HCT116 (cell line): Measurements from ENCODE around the gene SUGCT. TPM values are rescaled to one million over a fixed set of nuclear protein-coding genes. Genes with fewer than 3 reads are reported as not detected.

ENCODE experiments used
- ATAC-seq: fragments of 200-7000 bp; cut with Tn5 transposase; 2 replicates; pipeline ENCODE4 v1.9.1; 2020; ENCODE audit warnings: mild to moderate bottlenecking, moderate library complexity
- BruUV-seq: library from RNA; stranded (reverse); fragments of 400-500 nt; replicated peaks from 2 replicates; lab custom pipeline; 2021; lab: Mats Ljungman, UMichigan
- CTCF ChIA-PET: fragments of 300-600 bp; sonication (Branson Sonifier 250); formaldehyde crosslinking; loops from one replicate; lab custom pipeline; 2021; ENCODE audit warnings: antibody characterized with exemption; lab: Charles Lee
- POLR2A ChIA-PET: fragments of 300-600, 350-600 bp; sonication (Branson Sonifier 250); formaldehyde crosslinking; loops from one replicate; lab custom pipeline; 2021; ENCODE audit warnings: antibody characterized with exemption; lab: Charles Lee
- RAD21 ChIA-PET, 2 experiments: fragments of 300-600 bp; sonication (Branson Sonifier 250); formaldehyde crosslinking; loops; one replicate each; lab custom pipeline; 2023; ENCODE audit warnings: low total read pairs in 2 of 2; ENCODE audit not compliant: uncharacterized antibody in 2 of 2, unreplicated experiment in 2 of 2, low non-redundant PET in 1 of 2; lab: Charles Lee
- DNase-seq: peaks from one replicate; pipeline ENCODE4 v3.0.0-alpha.2; 2010; ENCODE audit warnings: low read depth, low spot score
- H2AFZ ChIP-seq: fragments of 200-600 bp; shearing (Covaris generic), sonication (generic); 2 replicates; pipeline ENCODE4 v1.6.1; 2017; ENCODE audit warnings: low read depth, mixed run types, mixed read lengths, antibody characterized with exemption, low read length; ENCODE audit not compliant: poor library complexity, severe bottlenecking
- H3K27ac ChIP-seq: 2 replicates; pipeline ENCODE4 v1.5.1; 2012; ENCODE audit warnings: low read depth, low read length
- H3K27me3 ChIP-seq: fragments of 200-600 bp; sonication (generic); 2 replicates; pipeline ENCODE4 v1.6.1; 2016; ENCODE audit warnings: mixed run types, low read length, mixed read lengths; ENCODE audit not compliant: insufficient read depth
- H3K36me3 ChIP-seq, 2 experiments: fragments of 200-500 bp in 1 of 2; fragments of 200-600 bp in 1 of 2; sonication (Bioruptor generic) in 1 of 2; sonication (generic) in 1 of 2; 2 replicates each; pipeline versions ENCODE4 v1.5.1 to v1.6.1; 2014 to 2016; ENCODE audit warnings: low read length in 2 of 2, inconsistent platforms in 1 of 2, mixed read lengths in 1 of 2, mixed run types in 1 of 2; ENCODE audit not compliant: insufficient read depth in 2 of 2, control insufficient read depth in 1 of 2
- H3K4me1 ChIP-seq, 2 experiments: fragments of 200-600 bp in 1 of 2; sonication (generic) in 1 of 2; 2 replicates each; pipeline versions ENCODE4 v1.5.1 to v1.6.1; 2012 to 2017; ENCODE audit warnings: low read length in 2 of 2, inconsistent platforms in 1 of 2, mild to moderate bottlenecking in 1 of 2, mixed read lengths in 1 of 2, mixed run types in 1 of 2, moderate library complexity in 1 of 2; ENCODE audit not compliant: insufficient read depth in 2 of 2, control insufficient read depth in 1 of 2
- H3K4me2 ChIP-seq: fragments of 200-600 bp; sonication (generic); 2 replicates; pipeline ENCODE4 v1.6.1; 2017; ENCODE audit warnings: mixed run types, low read length, mixed read lengths
- H3K4me3 ChIP-seq, 2 experiments: fragments of 200-600 bp in 1 of 2; sonication (generic) in 1 of 2; replicated peaks in 1 of 2; 2 replicates each; pipeline ENCODE4 v1.5.1; 2011 to 2016; ENCODE audit warnings: low read length in 2 of 2, control low read depth in 1 of 2, low read depth in 1 of 2, mild to moderate bottlenecking in 1 of 2, mixed read lengths in 1 of 2, mixed run types in 1 of 2
- H3K79me2 ChIP-seq: fragments of 200-600 bp; sonication (generic); 2 replicates; pipeline ENCODE4 v1.6.1; 2017; ENCODE audit warnings: mild to moderate bottlenecking, mixed run types, low read length, moderate library complexity, mixed read lengths; ENCODE audit not compliant: insufficient read depth
- H3K9ac ChIP-seq: fragments of 200-600 bp; sonication (generic); 2 replicates; pipeline ENCODE4 v1.6.1; 2016; ENCODE audit warnings: low read length, mixed read lengths
- H3K9me2 ChIP-seq: fragments of 200-600 bp; sonication (generic), shearing (Covaris generic); 2 replicates; pipeline ENCODE4 v1.6.1; 2017; ENCODE audit warnings: mixed run types, mild to moderate bottlenecking, moderate library complexity; ENCODE audit not compliant: insufficient read depth
- H3K9me3 ChIP-seq, 2 experiments: fragments of 200-500 bp in 1 of 2; fragments of 200-600 bp in 1 of 2; sonication (Bioruptor generic) in 1 of 2; sonication (generic) in 1 of 2; 2 replicates each; pipeline ENCODE4 v1.6.1; 2014 to 2017; ENCODE audit warnings: low read length in 2 of 2, mixed read lengths in 2 of 2, inconsistent platforms in 1 of 2, low read depth in 1 of 2, mild to moderate bottlenecking in 1 of 2, mixed run types in 1 of 2, moderate library complexity in 1 of 2; ENCODE audit not compliant: control insufficient read depth in 1 of 2, insufficient read depth in 1 of 2
- H4K20me1 ChIP-seq: fragments of 200-600 bp; sonication (generic), shearing (Covaris generic); 2 replicates; pipeline ENCODE4 v1.6.1; 2017; ENCODE audit warnings: mixed run types, mild to moderate bottlenecking, moderate library complexity; ENCODE audit not compliant: insufficient read depth
- ATF3 ChIP-seq: IDR thresholded peaks from 2 replicates; pipeline ENCODE4 v1.6.1; 2012
- CBX3 ChIP-seq: IDR thresholded peaks from 2 replicates; pipeline ENCODE4 v1.6.1; 2012; ENCODE audit warnings: low read depth
- CEBPB ChIP-seq: IDR thresholded peaks from 2 replicates; pipeline ENCODE4 v1.6.1; 2012; ENCODE audit warnings: low read depth
- CTCF ChIP-seq, 3 experiments: fragments of 200-600 bp in 1 of 3; sonication (generic) in 1 of 3; IDR thresholded peaks in 2 of 3; conservative IDR thresholded peaks in 1 of 3; 2 replicates each; pipeline ENCODE4 v1.5.1; 2012 to 2017; ENCODE audit warnings: low read depth in 2 of 3, low read length in 2 of 3, antibody characterized with exemption in 1 of 3, borderline replicate concordance in 1 of 3, control low read depth in 1 of 3, mild to moderate bottlenecking in 1 of 3, mixed read lengths in 1 of 3, mixed run types in 1 of 3, moderate library complexity in 1 of 3; ENCODE audit not compliant: insufficient read depth in 1 of 3
- EGR1 ChIP-seq: IDR thresholded peaks from 2 replicates; pipeline ENCODE4 v1.6.1; 2012; ENCODE audit warnings: low read depth
- ELF1 ChIP-seq: IDR thresholded peaks from 2 replicates; pipeline ENCODE4 v1.6.1; 2012; ENCODE audit warnings: low read depth, borderline replicate concordance
- EZH2phosphoT487 ChIP-seq: fragments of 200-600 bp; IDR thresholded peaks from 2 replicates; pipeline ENCODE4 v1.6.1; 2018; ENCODE audit warnings: antibody characterized with exemption, borderline replicate concordance
- JUND ChIP-seq: IDR thresholded peaks from 2 replicates; pipeline ENCODE4 v1.6.1; 2012
- MAX ChIP-seq: IDR thresholded peaks from 2 replicates; pipeline ENCODE4 v1.6.1; 2012
- POLR2A ChIP-seq: IDR thresholded peaks from 2 replicates; pipeline ENCODE4 v1.7.0; 2011; ENCODE audit warnings: borderline replicate concordance; ENCODE audit not compliant: insufficient read depth, insufficient read length; ENCODE audit errors: extremely low read depth
- POLR2AphosphoS5 ChIP-seq: IDR thresholded peaks from 2 replicates; pipeline ENCODE4 v1.6.1; 2011; ENCODE audit warnings: mild to moderate bottlenecking, low read depth, low read length, moderate library complexity
- RAD21 ChIP-seq: IDR thresholded peaks from 2 replicates; pipeline ENCODE4 v1.6.1; 2012; ENCODE audit warnings: low read depth, mild to moderate bottlenecking
- REST ChIP-seq: IDR thresholded peaks from 2 replicates; pipeline ENCODE4 v1.6.1; 2012; ENCODE audit warnings: low read depth
- SP1 ChIP-seq: IDR thresholded peaks from 2 replicates; pipeline ENCODE4 v1.6.1; 2012; ENCODE audit warnings: low read depth
- SRF ChIP-seq: IDR thresholded peaks from 2 replicates; pipeline ENCODE4 v1.6.1; 2012; ENCODE audit warnings: low read depth
- YY1 ChIP-seq: IDR thresholded peaks from 2 replicates; pipeline ENCODE4 v1.6.1; 2011; ENCODE audit warnings: low read length, low read depth, moderate library complexity, mild to moderate bottlenecking; ENCODE audit not compliant: insufficient replicate concordance; ENCODE audit errors: extremely low read depth
- ZBTB33 ChIP-seq: IDR thresholded peaks from 2 replicates; pipeline ENCODE4 v1.6.1; 2011; ENCODE audit warnings: mild to moderate bottlenecking, low read length, moderate library complexity; ENCODE audit not compliant: insufficient replicate concordance; ENCODE audit errors: extremely low read depth
- ZFX ChIP-seq: fragments of 450-650 bp; IDR thresholded peaks from 2 replicates; pipeline ENCODE4 v1.6.1; 2017
- intact Hi-C: fragments of 100-400 bp; cut with micrococcal nuclease; formaldehyde crosslinking; loops from 2 replicates; pipeline ENCODE4 v1.10.0; 2022
- total RNA-seq: library from RNA; stranded (reverse); gene quantifications from one replicate; pipeline ENCODE4 v1.2.1, GENCODE V29; 2021; ENCODE audit not compliant: unreplicated experiment

SUGCT gene
- total RNA-seq, 1 experiment from 2014 or later: 4.4 TPM

GRCh38 chr7:40418983-40419382, 284.2 kb downstream of the SUGCT start:
- no peak overlapping the region for H2AFZ ChIP-seq
- TF ChIP-seq REST (no peak), POLR2AphosphoS5 (no peak), CEBPB (no peak), ZBTB33 (no peak), EZH2phosphoT487 (no peak), JUND (no peak), CTCF (IDR thresholded peaks at IDR 0.05 in 2 of 3, conservative IDR thresholded peaks at IDR 0.05 in 1 of 3; ENCODE audit: borderline replicate concordance in 1 of 3, insufficient read depth in 1 of 3, low read depth in 2 of 3, low read length in 2 of 3) (no peak), SRF (no peak), MAX (no peak), EGR1 (no peak), CBX3 (no peak), ZFX (no peak), ELF1 (no peak), YY1 (no peak), ATF3 (no peak), SP1 (no peak), RAD21 (no peak), POLR2A (no peak)
- RAD21 ChIA-PET: no interaction called here
- no peaks in the 10 kb centered on the region; the same call in 1 of the 2 replicates for H4K20me1 ChIP-seq
- POLR2A ChIA-PET: no interaction called here
- intact Hi-C loops: no loop called here
- no peaks in the 10 kb centered on the region for H3K36me3 ChIP-seq
- CTCF ChIA-PET: no interaction called here
- no peak overlapping the region for H3K4me3 ChIP-seq
- H3K4me2 ChIP-seq: no peak overlapping the region
- H3K27ac ChIP-seq: no peak overlapping the region
- ATAC-seq (no peak), DNase-seq (no peak)
- no peak overlapping the region for H3K9ac ChIP-seq
- no peaks in the 10 kb centered on the region for H3K79me2 ChIP-seq
- H3K9me3 ChIP-seq: no peaks in the 10 kb centered on the region
- no peaks in the 10 kb centered on the region for H3K27me3 ChIP-seq
- H3K9me2 ChIP-seq: no peaks in the 10 kb centered on the region
- no peaks in the 10 kb centered on the region for H3K4me1 ChIP-seq
- BruUV-seq: no TSS peak
